HL-60/S4 treated with retinoic acid at 250 ng/mL for 4 days and 3 days (cell line): ENCODE results near the gene ATF5.

ENCODE experiments used
- in situ Hi-C: fragments of 300-500 bp; cut with MboI; formaldehyde crosslinking; loops from 2 replicates; pipeline ENCODE4 v1.7.0; 2022; ENCODE audit warnings: low sequenced_read_pairs

Gene ATF5

GRCh38 chr19:49894011-49894664 lies 34.9 kb upstream of the ATF5 start:
- in situ Hi-C loops = no loop called here

- in situ Hi-C loops = no loop called here
These were observed 34.0 kb upstream of the ATF5 start for GRCh38 chr19:49894879-49895565.

DNA sequence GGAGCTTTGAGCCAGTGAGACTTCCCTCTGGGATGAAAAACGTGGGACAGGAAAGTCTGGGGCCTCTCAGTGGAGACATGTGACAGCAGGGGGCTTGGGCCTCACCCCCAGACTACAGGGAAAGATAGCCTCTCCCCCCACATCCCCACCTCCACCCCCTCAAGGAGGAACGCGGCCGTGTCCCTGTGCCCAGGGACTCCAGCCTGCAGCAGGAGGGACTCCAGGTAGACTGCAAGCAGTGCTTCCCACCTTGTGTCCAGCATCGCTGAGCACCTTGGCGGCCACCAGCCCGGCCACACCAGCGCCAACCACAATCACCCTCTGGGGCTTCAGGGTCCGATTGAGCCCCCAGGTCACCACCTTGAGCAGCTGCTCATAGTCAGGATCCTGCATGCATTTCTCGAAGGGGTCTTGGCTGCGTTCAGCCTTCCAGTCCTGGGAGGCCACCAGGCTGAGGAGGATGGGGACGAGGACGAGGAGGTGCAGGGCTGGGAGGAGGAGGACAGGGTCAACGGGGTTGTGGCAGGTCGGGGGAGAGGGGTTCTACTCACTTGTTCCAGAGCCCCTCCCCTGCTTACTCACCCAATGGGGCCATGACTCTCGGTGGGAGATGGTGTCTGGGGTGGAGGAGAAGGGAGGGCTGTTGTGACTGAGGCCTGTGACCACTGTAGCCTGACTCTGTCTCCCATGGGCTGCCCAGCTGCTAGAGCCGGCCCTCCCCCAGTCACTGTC lies 33.3 kb upstream of the ATF5 start:
- in situ Hi-C loops = no loop called here

DNA sequence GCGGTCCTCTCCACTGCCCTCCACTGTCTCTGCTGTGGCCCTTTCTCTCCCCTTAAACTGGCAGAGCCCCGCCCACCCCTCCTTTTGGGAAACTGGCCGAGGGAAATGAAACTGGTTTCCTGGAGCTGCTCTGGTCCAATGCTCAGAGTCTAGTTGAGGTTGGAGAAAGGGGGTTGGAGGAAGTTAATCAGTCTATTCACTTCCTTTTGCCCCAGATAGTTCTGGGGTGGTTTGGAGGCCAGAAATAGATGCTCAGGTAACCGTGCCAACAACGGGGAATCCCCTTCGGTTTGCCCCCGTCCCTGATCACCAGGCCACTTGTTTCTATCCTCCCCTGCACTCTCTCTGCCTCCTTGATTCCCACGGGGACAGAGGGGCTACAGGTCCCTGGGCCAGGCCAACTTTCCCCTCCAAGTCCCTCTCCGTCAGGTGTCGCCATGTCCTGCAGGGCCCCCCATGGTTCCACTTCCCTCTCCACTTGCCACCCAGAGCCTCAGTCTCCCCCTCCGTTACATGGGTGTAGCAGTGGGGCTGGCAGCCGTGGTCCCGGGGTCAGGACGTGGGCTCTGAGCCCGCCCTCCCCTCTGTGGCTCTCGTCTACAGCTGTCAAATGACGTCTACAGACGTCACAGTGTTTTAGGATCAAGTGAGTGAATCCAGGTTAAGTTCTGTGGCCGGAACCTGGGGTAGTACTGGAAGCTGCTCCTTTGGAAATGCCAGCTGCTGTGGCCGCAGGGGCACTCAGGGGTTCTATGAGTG lies 32.0 kb upstream of the ATF5 start, which contains the start of gene IL4I1:
Gene IL4I1, minus strand, starts transcription at position 25 of the 759 bp plus-strand sequence. CDS start 727 bp downstream, outside the sequence.
- in situ Hi-C loops = no loop called here

GRCh38 chr19:49904136-49904535 lies 24.9 kb upstream of the ATF5 start:
- in situ Hi-C loops = no loop called here

DNA sequence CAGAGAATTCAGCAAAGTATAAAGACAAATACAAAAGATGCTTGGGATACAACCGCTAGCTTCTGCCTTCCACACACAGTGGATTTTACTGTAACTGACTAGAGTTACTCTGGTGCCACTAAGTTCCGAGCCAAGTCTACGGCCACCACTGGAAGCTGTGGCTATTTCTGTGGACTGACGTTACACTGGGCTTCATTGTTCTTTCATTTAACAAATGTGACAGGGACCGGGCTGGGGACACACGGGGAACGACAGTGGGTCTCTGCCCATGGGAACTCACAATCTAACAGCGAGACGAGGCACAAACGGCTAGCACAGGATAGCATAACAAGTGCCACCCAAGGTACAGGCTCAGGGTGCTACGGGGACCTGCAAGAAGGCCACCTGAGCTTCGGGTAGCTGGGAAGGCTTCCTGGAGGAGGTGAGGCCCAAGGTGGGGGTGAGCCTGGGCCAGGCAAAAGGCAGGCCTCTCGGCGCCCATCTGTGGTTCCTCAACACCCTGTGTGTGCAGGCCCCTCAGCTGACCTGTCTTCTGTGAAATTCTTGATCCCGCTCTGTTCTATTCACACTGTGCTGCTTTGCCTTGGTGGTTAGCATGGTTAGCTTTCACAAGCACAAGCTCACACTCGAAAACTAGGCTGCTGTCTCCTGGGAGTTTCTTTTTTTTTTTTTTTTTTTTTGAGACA lies 22.0 kb upstream of the ATF5 start:
- in situ Hi-C loops = no loop called here

DNA sequence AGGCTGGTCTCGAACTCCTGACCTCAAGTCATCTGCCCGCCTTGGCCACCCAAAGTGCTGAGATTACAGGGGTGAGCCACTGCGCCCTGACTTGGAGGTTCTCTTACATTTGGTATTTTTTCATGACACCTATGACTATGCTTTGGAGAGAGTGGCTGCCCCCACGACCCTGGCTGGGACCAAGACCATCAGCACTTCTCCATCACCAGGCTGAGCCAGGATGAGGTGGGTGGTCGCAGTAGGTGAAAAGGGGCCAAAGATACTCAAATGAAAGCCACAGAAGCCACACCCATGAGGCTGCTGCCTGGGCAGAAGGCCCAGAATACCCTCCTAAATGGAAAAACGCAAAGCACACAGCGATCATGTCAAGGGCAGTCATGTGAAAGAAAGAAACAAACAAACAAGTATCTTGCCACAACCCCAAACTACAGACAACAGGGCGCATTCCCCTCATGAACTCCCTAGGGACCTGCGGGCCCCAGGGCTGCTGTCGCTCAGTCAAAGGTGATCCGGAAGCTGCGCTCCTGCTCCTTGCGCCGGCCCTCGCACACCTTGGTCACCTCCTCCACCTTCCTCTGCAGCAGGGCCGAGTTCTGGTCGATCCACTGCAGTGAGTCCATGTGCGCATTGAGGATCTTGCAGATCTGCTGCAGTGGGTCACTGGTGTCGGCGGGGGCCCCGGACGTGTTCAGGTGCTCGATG lies 21.1 kb upstream of the ATF5 start:
- in situ Hi-C loops = no loop called here

GRCh38 chr19:49908480-49909420 lies 20.3 kb upstream of the ATF5 start:
- in situ Hi-C loops = no loop called here

DNA sequence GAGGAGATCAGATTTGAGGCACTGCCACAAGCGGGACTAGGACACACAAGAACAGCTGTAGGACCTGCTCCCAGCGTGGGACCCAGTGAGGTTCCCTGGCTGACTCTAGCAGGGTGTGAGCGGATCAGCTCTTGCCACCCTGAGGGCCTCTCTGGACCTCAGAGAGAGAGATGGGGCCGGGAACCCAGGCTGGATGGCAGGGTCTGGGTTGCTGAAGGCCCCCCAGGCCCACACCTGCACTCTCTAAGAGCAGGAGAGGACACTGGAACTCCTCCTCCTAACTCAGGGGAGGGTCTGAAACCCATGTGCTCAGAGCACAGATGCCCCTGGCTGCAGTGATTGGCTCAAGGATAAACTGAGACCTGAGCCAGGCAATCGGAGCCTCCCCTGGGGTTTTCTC lies 18.8 kb upstream of the ATF5 start:
- in situ Hi-C loops = no loop called here

DNA sequence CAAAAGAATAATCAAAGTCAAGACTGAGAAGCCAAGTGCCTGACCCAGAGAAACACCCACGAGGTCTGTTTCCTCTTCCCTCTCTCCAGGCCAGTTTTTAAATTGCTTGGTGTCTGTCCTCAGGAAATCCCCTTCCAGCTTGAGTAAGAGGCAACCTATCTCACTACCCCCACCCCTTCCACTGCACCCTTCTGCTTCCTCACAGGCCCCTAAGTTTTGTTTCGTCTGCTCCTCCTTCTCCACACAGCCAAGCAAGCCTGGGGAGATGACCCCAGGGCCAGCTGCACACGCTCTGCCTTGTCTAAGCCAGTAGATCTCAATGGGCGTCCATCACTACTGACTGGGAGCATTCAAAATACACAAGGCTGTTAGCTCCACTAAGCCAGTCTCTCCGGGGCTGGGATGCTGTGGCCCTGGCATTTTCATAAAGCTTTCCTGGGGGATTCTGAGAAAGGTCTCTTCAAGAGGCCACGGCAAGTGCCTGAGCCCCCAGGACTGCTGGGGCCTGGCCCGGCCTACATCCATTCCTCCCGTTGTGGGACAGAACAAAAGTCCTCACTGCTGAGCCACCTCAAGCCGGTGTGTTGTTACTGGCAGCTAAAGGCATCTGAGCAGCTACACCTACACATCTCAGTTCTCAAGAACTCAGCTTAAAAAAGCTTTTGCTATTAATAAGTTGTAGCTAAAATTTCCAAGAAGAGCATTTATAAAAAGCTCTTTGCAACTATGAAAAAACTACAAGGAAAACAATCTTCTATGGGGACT lies 17.4 kb upstream of the ATF5 start:
- in situ Hi-C loops = no loop called here

DNA sequence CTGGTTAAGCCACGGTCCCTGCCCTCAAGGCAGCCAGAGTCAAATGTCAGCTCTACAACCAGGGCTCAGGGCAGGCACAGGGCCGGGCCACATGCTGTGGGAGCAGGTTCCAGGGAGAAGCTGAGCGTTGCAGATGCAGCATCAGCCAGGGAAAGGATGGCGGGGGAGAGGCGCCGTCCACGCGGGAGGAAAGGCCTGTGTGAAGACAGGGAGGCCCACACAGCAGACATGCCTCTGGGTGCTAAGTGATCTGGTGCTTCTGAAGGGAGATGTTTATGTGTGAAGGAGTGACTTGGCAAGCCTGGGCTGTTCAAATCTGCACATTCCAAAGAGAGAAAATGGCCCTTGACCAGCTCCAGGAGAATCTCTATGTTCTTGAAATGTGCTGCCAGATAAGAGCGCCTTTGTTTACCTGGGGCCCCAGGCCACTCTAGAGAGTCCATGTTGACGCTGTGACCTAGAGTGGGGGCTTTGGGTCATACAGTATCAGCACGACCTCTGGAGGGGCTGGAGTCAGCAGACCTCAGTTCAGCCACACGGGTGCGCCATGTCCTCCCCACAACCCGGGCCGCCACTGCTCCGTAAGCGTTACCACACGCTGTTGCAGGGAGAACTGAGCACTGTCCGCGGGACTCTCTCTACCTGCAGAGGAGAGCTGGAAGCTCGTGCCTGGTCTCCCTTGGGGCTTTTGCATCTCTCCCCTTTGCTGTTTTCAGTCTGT lies 15.9 kb upstream of the ATF5 start:
- in situ Hi-C loops = no loop called here

- in situ Hi-C loops = no loop called here
These were observed 15.3 kb upstream of the ATF5 start for GRCh38 chr19:49913720-49914119.

GRCh38 chr19:49915271-49915670 lies 13.7 kb upstream of the ATF5 start:
- in situ Hi-C loops = no loop called here

- in situ Hi-C loops = no loop called here
These were observed 11.9 kb upstream of the ATF5 start for GRCh38 chr19:49916839-49917733.

DNA sequence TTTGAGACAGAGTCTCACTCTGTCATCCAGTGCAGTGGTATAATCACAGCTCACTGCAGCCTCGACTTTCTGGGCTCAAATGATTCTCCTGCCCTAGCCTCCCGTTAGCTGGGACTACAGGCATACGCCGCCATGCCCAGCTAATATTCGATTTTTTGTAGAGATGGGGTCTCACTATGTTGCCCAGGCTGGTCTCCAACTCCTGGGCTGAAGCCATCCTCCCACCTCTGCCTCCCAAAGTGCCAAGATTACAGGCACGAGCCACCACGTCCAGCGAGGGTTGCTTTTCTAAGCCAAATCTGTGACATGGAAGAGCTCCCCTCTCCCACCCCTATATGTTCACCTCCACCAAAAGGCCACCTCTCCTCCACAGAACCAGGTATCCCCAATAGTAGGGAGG lies 10.9 kb upstream of the ATF5 start:
- in situ Hi-C loops = no loop called here

- in situ Hi-C loops = no loop called here
These were observed 8.2 kb upstream of the ATF5 start for GRCh38 chr19:49920624-49921363.
